Measurements from ENCODE around the gene CDYL.

CDYL gene

DNA sequence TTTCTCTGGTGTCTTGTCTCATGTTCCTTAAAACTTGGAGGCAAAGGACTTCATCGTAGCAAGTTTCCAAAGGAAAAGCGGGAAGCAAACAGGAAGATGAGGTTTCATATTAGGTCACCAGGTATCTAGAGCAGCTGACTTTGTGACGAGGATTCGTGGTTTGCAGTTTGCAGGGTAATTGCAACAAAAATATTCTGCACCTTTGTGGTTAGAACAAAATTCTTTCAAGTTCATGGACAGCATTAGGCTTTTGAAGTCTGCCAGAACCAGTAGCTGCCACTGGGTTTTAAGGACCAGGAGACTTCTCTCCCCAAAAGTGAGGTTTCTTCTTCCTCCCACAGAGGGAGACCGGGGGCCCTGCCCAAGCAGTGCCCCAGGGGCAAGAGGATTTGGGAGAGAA is 164.2 kb downstream of the CDYL start:
- DNase-seq, result no peak

DNA sequence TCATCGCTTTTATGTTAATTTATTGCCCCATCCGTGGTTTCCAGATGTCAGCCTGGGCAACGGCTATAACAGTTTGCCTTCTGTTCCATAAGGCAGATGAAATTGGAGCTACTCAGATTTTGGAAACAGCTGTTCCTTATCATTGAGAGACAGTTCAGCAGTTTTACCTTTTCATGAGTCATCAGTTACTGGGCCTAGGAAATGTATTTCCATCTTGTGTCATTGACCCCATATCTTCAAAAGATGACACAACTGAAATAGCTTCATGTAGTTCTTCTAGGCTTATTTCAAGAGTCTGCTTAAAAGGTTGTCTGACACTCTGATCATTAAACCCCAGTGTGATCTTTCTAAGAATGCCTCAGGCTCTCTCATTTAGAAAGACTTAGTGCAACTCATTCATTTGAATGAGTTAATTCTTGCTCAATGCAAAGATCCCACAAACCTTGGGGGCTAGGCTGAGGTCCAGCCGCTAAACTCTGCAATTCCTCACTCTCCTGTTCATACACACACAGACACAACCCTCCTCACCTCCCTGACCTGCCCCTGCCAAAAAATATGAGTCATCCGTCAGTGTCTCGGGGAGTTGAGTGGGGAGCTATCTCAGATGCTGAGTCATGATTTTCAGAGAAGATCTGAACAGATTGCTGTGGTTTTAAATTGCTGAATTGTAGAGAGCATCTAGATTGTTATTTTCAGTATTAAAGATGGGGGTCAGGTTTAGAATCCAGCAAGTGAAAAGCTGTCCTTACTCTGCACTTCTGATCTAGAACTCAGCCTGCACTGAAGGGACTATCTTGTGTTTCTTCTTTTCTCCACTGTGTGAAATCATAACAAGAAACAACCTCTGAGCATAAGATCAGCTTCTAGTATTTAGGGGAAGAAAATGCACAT is 165.8 kb downstream of the CDYL start:
- peak; percentile 27 to 30 for DNase-seq

GRCh38 chr6:4942673-4943009 is 166.4 kb downstream of the CDYL start:
- DNase-seq, result no peak

GRCh38 chr6:4943716-4944115 is 167.5 kb downstream of the CDYL start:
- DNase-seq, result no peak

GRCh38 chr6:4944325-4944724 is 168.1 kb downstream of the CDYL start:
- no peak for DNase-seq

- DNase-seq, result no peak
Measured at GRCh38 chr6:4946521-4946920, 170.3 kb downstream of the CDYL start.

DNA sequence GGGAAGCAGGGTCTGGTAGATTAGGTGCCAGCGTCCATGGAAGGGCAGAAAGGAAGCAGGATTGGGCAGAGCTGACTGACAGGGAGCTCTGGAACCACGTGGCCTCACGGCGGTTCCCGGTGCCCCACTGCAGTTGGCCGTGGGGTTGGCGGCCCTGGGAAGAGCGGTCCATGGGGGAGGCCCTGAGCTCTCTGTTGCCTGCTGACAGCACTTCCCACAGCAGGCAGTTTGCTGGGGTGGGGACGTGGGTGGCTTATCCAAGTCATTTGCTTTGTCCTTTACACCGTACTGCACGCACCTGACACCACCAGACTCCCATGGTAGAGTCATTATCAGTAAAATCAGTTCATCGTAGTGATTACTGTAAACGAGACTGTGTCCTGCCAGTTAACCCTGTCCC is 171.5 kb downstream of the CDYL start:
- no peak for DNase-seq

- DNase-seq, result no peak
Measured at GRCh38 chr6:4948781-4949450, 172.7 kb downstream of the CDYL start.

DNA sequence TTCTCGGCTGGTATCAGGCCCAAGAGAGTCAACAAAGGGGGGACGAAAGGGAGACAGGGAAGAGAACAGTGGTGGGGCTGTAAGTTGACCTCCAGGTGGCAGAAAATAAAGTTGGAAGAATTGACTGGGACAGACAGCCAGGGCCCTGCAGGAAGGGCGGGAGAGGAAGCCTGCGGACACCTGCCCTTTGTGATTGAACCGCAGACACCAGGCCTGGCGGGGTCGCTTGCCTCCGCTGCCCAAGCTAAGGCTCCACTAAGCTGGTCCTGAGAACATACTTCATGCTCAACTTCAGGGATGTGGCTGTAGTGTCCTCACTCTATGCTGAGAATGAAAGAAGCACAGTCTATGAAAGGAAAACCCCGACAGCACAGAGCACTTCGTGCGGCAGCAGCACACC is 173.9 kb downstream of the CDYL start:
- DNase-seq, result no peak

GRCh38 chr6:4950836-4951533 is 174.8 kb downstream of the CDYL start:
- DNase-seq, result no peak

- no peak for DNase-seq
Measured at GRCh38 chr6:4953440-4953839, 177.2 kb downstream of the CDYL start.

DNA sequence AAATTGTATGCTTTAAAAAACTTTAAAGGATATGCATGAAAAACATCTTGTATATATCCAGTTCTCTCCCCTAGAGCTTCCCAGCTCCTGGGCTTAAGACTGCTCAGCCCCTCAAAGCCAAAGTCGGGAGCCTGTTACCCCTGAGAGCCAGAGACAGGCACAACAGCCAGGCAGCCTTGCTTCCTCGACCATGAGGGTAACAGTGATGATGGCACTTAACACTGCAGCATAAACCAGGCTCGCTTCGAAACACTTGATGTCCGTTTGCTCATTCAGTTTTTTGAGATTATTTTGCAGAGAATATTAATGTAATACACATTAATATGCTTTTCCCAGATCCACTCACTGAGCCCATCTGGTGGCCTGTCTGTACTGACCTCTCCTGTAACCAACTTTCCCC is 180.4 kb downstream of the CDYL start:
- DNase-seq, result no peak

- no peak for DNase-seq
Measured at GRCh38 chr6:4957521-4958231, 181.5 kb downstream of the CDYL start.

DNA sequence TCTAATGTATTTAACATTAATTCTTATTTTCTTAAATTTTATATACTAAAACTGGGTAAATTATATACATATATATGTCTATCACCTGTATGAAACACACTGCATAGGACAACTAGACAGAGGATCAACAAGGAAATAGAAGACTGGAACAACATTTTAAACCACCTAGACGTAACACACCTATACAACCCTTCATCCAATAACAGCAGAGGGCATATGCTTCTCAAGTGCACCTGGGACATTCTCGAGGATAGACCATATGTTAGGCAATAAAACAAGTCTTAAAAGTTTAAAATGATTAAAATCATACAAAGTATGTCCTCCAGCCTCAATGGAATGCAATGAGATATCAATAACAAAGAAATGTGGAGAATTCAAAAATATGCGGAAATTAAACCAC is 182.4 kb downstream of the CDYL start:
- no peak for DNase-seq

GRCh38 chr6:4961322-4962168 is 185.3 kb downstream of the CDYL start:
- no peak for DNase-seq

DNA sequence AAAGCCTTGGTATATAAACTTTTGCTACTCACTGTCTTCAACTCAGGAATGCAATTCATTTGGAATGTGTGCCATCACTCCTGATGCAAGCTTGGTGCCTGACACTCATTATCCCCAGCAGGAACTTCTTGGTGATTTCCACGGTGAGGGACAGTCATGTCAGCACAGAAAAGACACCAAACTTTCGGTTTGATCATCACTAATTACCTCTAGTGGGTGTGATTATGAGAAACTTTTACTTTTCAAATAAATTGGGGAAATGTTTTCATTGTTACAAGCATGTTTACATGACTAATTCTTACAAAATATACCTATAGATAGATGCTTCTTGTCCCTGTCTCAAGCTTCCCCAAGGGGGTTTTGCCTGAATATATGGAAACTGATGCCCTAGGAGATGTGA is 186.7 kb downstream of the CDYL start:
- DNase-seq, result no peak

DNA sequence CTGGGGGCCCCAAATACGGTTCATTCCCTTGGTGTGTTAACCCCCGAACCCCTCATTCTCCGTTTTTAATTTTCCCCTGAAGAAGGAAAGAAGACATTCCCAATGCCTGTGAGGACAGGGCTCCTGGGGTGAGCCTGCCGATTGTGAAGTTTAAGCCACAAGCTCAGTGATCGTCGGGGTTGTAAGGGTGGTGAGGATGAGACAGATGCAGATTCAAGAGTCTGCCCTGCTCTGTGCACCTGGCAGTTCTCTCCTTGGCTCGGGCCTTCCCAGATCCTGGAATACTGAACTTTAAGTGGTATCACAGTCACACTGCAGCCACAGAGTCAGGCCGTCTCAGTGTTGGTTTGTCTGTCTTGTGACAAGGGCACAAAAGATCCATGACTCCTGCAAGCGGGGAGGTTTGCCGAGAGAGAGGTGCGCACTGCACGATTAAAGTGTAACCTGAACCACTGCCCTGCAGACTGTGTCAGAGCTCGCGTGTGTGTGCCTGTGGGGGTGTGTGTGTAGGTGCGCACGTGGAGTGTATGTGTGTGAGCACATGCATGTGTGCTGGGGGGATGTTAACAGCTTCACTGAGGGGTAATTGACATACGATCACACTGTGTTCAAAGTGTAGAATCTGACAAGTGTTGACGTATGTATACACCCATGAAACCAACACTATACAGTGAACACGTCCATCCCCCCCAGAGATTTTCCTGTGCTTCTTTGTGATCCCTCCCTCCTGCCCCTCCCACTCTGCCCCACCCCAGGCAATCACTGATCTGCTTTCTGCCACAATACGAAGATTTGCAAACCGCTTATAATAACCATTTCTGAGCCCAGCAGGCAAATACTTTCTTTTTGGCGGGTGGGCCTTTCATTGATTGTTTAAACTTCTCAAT is 188.7 kb downstream of the CDYL start:
- no peak for DNase-seq

DNA sequence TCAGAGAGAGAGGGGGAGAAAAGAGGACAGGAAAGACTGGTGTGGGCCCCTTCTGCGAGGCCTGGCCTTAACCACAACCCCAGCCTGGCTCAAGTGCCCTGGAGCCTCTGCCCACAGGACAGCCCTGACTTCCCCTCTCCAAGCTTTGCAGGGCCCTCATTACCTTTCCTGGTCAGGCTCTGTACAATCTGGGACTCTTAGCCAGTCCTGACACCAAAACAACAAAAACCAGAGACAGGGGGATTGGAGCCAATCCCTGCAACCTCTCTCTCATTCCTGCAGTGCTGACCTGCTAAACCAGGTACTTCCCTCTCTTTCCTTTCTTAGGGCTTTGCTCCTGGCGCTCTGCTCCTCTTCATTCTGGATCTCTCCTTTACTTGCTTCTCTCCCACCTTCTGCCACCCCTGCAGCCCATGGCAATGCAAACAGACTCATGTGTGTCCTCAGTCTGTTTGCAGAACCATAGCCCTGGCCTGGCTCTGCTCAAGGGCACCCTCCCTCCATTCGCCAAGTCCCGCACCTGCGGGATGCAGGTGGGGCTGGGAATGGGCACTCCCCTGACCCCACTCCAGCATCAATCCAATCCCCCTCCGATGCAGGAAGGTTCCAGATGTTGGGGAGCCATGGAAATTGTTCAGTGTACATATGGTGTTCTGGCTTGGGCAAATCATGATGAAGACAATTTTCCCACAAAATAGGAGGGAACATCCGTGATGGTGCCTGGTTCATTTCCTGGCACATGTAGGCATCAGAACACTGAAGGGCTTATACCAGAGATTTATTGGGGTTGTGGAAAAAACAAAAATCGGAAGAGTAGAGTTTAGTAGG is 189.6 kb downstream of the CDYL start:
- DNase-seq, result no peak

- no peak for DNase-seq
Measured at GRCh38 chr6:4967301-4968030, 191.3 kb downstream of the CDYL start.

Data from stimulated activated CD4-positive, alpha-beta T cell treated with anti-CD3 and anti-CD28 coated beads, Interleukin-2, amount 100 ng/mL, for 48 hours (primary cell).